Prostate gland (tissue), 2 donors: ENCODE measurements around the gene COL4A1. TPM values are rescaled to one million over a fixed set of nuclear protein-coding genes. Genes with fewer than 3 reads are reported as not detected.

Experiments
- DNase-seq: peaks from one replicate; pipeline ENCODE4 v3.0.0-alpha.2; 2019; ENCODE audit warnings: low spot score
- H3K27ac ChIP-seq, 2 donors: fragments of 200-600 bp; sonication (generic); 2 replicates each; pipeline ENCODE4 v1.5.1; 2017 to 2019
- H3K27me3 ChIP-seq: fragments of 200-600 bp; sonication (generic); replicated peaks from 2 replicates; pipeline ENCODE4 v1.5.1; 2019; ENCODE audit not compliant: insufficient read depth
- H3K36me3 ChIP-seq, 2 donors: fragments of 200-600 bp; sonication (generic); 1 replicate in 1 of 2; 2 replicates in 1 of 2; pipeline versions ENCODE4 v1.5.1 to v1.8.1; 2017 to 2019
- H3K4me1 ChIP-seq: fragments of 200-600 bp; sonication (generic); replicated peaks from 2 replicates; pipeline ENCODE4 v1.5.1; 2019
- H3K4me3 ChIP-seq, 2 donors: fragments of 200-600 bp; sonication (generic); 2 replicates each; pipeline ENCODE4 v1.5.1; 2017 to 2019
- H3K9me3 ChIP-seq: fragments of 200-600 bp; sonication (generic); 2 replicates; pipeline ENCODE4 v1.5.1; 2017
- CTCF ChIP-seq, 4 experiments: fragments of 200-600 bp in 2 of 4; fragments of 450-650 bp in 2 of 4; sonication (generic) in 2 of 4; IDR thresholded peaks; 1 replicate in 3 of 4; 2 replicates in 1 of 4; pipeline ENCODE4 v1.5.1; 2016 to 2019; ENCODE audit warnings: antibody characterized with exemption in 4 of 4, mild to moderate bottlenecking in 2 of 4, moderate library complexity in 2 of 4
- POLR2A ChIP-seq: fragments of 450-650 bp; IDR thresholded peaks from one replicate; pipeline ENCODE4 v1.6.1; 2016; ENCODE audit warnings: antibody characterized with exemption, mild to moderate bottlenecking
- POLR2AphosphoS5 ChIP-seq: sonication (generic); formaldehyde crosslinking; IDR thresholded peaks from one replicate; pipeline ENCODE4 v1.6.1; 2017; ENCODE audit warnings: antibody characterized with exemption
- WGBS: methylation state at CpG from one replicate; pipeline ENCODE4 v1.1.5; 2018; 5-methylcytosine and 5-hydroxymethylcytosine counted together
- intact Hi-C: fragments of 100-400 bp; cut with DNase I; formaldehyde crosslinking; loops from one replicate; pipeline ENCODE4 v1.14.2; 2022
- total RNA-seq, 2 donors: library from RNA; depleted of rRNA; stranded (reverse); fragments of >200 nt; gene quantifications; one replicate each; pipeline ENCODE4 v1.1.0, GENCODE V29; 2016

Gene COL4A1
- total RNA-seq, 2 donors from 2014 or later, result 37.3 to 132 TPM

- WGBS, result 87% methylated on average over 13 of the region's 13 CpGs
- intact Hi-C loops, result no loop called here
- no peak overlapping the region for H3K4me3 ChIP-seq
- no peak for DNase-seq
- H3K9me3 ChIP-seq, result no peaks in the 10 kb centered on the region
- no peaks in the 10 kb centered on the region for H3K4me1 ChIP-seq
- no peaks in the 10 kb centered on the region for H3K36me3 ChIP-seq
- TF ChIP-seq POLR2AphosphoS5, result no peak
- TF ChIP-seq CTCF (IDR thresholded peaks at IDR 0.05), result no peak
- no peak for TF ChIP-seq POLR2A
- H3K27ac ChIP-seq, result peak overlapping the region in 1 of 2 donors; percentile 26
- no peaks in the 10 kb centered on the region for H3K27me3 ChIP-seq
Measured at GRCh38 chr13:110353339-110353977, 46.5 kb upstream of the COL4A1 start.

- Histone ChIP-seq H3K27ac (no peak overlapping the region), H3K27me3 (no peaks in the 10 kb centered on the region), H3K9me3 (no peaks in the 10 kb centered on the region), H3K4me3 (no peak overlapping the region), H3K4me1 (no peaks in the 10 kb centered on the region), H3K36me3 (no peaks in the 10 kb centered on the region)
- TF ChIP-seq POLR2AphosphoS5, result no peak
- WGBS, result 90% methylated on average over 8 of the region's 8 CpGs
- DNase-seq, result no peak
- intact Hi-C loops, result no loop called here
Measured at GRCh38 chr13:110352735-110353134, 45.8 kb upstream of the COL4A1 start.

GRCh38 chr13:110351636-110352420 lies 44.9 kb upstream of the COL4A1 start:
- intact Hi-C loops, result no loop called here
- WGBS, result 89% methylated on average over 6 of the region's 6 CpGs
- H3K4me1 ChIP-seq, result no peaks in the 10 kb centered on the region
- H3K4me3 ChIP-seq, result no peak overlapping the region
- no peak for TF ChIP-seq CTCF (IDR thresholded peaks at IDR 0.05)
- no peak for TF ChIP-seq POLR2AphosphoS5
- TF ChIP-seq POLR2A, result no peak
- no peak overlapping the region for H3K27ac ChIP-seq
- no peak for DNase-seq
- no peaks in the 10 kb centered on the region for H3K36me3 ChIP-seq
- H3K27me3 ChIP-seq, result no peaks in the 10 kb centered on the region
- H3K9me3 ChIP-seq, result no peaks in the 10 kb centered on the region

- no peaks in the 10 kb centered on the region for H3K9me3 ChIP-seq
- no peak overlapping the region for H3K4me3 ChIP-seq
- H3K4me1 ChIP-seq, result no peaks in the 10 kb centered on the region
- TF ChIP-seq CTCF (IDR thresholded peaks at IDR 0.05), result no peak
- no peak for TF ChIP-seq POLR2A
- no peak for TF ChIP-seq POLR2AphosphoS5
- 86% methylated on average over 3 of the region's 3 CpGs for WGBS
- no peaks in the 10 kb centered on the region for H3K27me3 ChIP-seq
- no peaks in the 10 kb centered on the region for H3K36me3 ChIP-seq
- no peak overlapping the region for H3K27ac ChIP-seq
- intact Hi-C loops, result no loop called here
- DNase-seq, result no peak
Measured at GRCh38 chr13:110350509-110350908, 43.6 kb upstream of the COL4A1 start.

- Histone ChIP-seq H3K27me3 (no peaks in the 10 kb centered on the region), H3K4me1 (no peaks in the 10 kb centered on the region), H3K9me3 (no peaks in the 10 kb centered on the region), H3K27ac (no peak overlapping the region), H3K4me3 (no peak overlapping the region), H3K36me3 (no peaks in the 10 kb centered on the region)
- intact Hi-C loops, result no loop called here
- DNase-seq, result no peak
- TF ChIP-seq POLR2AphosphoS5 (no peak), POLR2A (no peak), CTCF (IDR thresholded peaks at IDR 0.05) (no peak)
- 94% methylated on average over 1 of the region's 1 CpG for WGBS
Measured at GRCh38 chr13:110350049-110350448, 43.1 kb upstream of the COL4A1 start.
